ENCODE results near the gene LCN2.

LCN2 gene

DNA sequence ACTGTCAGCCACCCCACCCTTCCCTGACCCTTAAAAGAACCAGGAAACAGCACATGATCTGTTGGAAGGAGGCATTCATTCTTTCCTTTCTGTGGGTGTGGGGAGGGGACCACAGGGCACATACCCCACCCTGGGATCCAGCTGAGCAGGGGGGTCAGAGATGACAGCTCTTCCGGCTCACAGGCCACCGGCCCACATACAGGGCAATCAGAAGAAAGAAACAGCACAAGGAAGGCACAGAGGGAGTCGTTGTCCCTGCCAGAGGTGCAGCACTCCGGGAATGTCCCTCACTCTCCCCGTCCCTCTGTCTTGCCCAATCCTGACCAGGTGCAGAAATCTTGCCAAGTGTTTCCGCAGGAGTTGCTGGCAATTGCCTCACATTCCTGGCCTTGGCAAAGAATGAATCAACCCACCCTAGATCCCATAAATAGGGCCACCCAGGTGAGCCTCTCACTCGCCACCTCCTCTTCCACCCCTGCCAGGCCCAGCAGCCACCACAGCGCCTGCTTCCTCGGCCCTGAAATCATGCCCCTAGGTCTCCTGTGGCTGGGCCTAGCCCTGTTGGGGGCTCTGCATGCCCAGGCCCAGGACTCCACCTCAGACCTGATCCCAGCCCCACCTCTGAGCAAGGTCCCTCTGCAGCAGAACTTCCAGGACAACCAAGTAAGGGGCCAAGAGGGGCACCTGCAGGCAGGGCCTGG is at the start of gene LCN2:
LCN2 (plus strand) TSS at position 453 of the 701 bp plus-strand sequence; CDS start at position 526, 73 bp downstream.
- no peak within 1 kb of the TSS for H3K4me3 ChIP-seq (ENCODE audit: low read length)
- no peak within 1 kb of the TSS for H2AFZ ChIP-seq (ENCODE audit: low read length)
- H4K20me1 ChIP-seq (ENCODE audit: insufficient read depth, low read length), result no peaks in the 10 kb centered on the region
- DNase-seq, result no peak
- H3K9me2 ChIP-seq (replicated peaks; ENCODE audit: insufficient read depth, low read length), result no peaks in the 10 kb centered on the region
- no peaks in the 10 kb centered on the region for H3K79me2 ChIP-seq (ENCODE audit: low read length)
- no peak within 1 kb of the TSS for H3K27ac ChIP-seq (ENCODE audit: low read length)
- H3K36me3 ChIP-seq (replicated peaks; ENCODE audit: insufficient read depth, low read length), result no peaks in the 10 kb centered on the region
- no peaks in the 10 kb centered on the region for H3K4me1 ChIP-seq (ENCODE audit: low read length)
- H3K4me2 ChIP-seq (ENCODE audit: low read depth, low read length), result no peak within 1 kb of the TSS
- no peaks in the 10 kb centered on the region for H3F3A ChIP-seq (ENCODE audit: insufficient read depth, low read length)
- TF ChIP-seq EZH2 (optimal IDR thresholded peaks at IDR 0.05; ENCODE audit: low read depth, low read length), result no peak
- TF ChIP-seq EZH2phosphoT487 (IDR thresholded peaks at IDR 0.05; ENCODE audit: low read length), result no peak
- TF ChIP-seq, protein P1, sequence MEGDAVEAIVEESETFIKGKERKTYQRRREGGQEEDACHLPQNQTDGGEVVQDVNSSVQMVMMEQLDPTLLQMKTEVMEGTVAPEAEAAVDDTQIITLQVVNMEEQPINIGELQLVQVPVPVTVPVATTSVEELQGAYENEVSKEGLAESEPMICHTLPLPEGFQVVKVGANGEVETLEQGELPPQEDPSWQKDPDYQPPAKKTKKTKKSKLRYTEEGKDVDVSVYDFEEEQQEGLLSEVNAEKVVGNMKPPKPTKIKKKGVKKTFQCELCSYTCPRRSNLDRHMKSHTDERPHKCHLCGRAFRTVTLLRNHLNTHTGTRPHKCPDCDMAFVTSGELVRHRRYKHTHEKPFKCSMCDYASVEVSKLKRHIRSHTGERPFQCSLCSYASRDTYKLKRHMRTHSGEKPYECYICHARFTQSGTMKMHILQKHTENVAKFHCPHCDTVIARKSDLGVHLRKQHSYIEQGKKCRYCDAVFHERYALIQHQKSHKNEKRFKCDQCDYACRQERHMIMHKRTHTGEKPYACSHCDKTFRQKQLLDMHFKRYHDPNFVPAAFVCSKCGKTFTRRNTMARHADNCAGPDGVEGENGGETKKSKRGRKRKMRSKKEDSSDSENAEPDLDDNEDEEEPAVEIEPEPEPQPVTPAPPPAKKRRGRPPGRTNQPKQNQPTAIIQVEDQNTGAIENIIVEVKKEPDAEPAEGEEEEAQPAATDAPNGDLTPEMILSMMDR (IDR thresholded peaks at IDR 0.05; ENCODE audit: low read length), result no peak
- H3K9me3 ChIP-seq (replicated peaks; ENCODE audit: insufficient read depth, low read length), result no peaks in the 10 kb centered on the region
- H3K27me3 ChIP-seq (replicated peaks; ENCODE audit: insufficient read depth, low read length), result peaks cover 7% of the 10 kb centered on the region; the same call in 1 of the 2 replicates
- H3K9ac ChIP-seq (ENCODE audit: low read length), result no peak within 1 kb of the TSS

DNA sequence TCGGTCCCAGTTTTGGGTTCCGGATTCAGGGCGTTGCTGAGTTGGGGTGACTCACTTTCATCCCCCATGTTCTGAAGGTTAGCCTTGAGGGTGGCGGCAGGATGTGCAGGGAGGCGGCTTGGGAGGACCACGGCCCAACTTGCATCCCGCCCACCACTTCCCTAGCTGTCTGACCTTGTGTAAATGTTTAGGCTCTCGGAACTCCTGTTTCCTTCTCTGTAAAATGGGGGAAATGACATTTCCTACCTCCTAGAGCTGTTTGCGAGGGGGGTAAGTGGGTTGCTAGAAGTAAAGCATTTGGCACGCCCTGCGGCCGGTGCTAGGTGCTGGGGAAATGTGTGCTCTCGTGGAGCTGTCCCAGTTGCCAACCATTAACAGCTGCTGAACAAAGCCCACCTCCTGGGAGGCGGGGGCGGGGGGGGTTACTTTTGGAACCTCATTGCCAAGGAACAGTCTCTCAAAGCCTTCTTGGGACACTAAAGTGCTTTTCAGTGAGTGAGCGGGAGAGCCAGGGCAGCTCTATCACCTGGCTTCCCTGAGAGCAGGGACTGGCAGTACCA is 49.2 kb upstream of the LCN2 start:
- H3F3A ChIP-seq (ENCODE audit: insufficient read depth, low read length), result peaks cover 4% of the 10 kb centered on the region; the same call in 1 of the 2 replicates
- H3K27ac ChIP-seq (ENCODE audit: low read length), result no peak overlapping the region
- H3K9me3 ChIP-seq (replicated peaks; ENCODE audit: insufficient read depth, low read length), result no peaks in the 10 kb centered on the region
- H2AFZ ChIP-seq (ENCODE audit: low read length), result no peak overlapping the region
- no peak overlapping the region for H3K4me3 ChIP-seq (ENCODE audit: low read length)
- H3K4me2 ChIP-seq (ENCODE audit: low read depth, low read length), result no peak overlapping the region
- TF ChIP-seq EZH2phosphoT487 (IDR thresholded peaks at IDR 0.05; ENCODE audit: low read length) (no peak), EZH2 (optimal IDR thresholded peaks at IDR 0.05; ENCODE audit: low read depth, low read length) (no peak)
- TF ChIP-seq, protein P1 (IDR thresholded peaks at IDR 0.05; ENCODE audit: low read length), result no peak
- H3K36me3 ChIP-seq (replicated peaks; ENCODE audit: insufficient read depth, low read length), result peaks cover 11% of the 10 kb centered on the region
- no peaks in the 10 kb centered on the region for H3K27me3 ChIP-seq (replicated peaks; ENCODE audit: insufficient read depth, low read length)
- peaks cover 93% of the 10 kb centered on the region for H3K79me2 ChIP-seq (ENCODE audit: low read length)
- peaks cover 37% of the 10 kb centered on the region for H4K20me1 ChIP-seq (ENCODE audit: insufficient read depth, low read length)
- no peaks in the 10 kb centered on the region for H3K4me1 ChIP-seq (ENCODE audit: low read length)
- no peaks in the 10 kb centered on the region for H3K9me2 ChIP-seq (replicated peaks; ENCODE audit: insufficient read depth, low read length)
- H3K9ac ChIP-seq (ENCODE audit: low read length), result no peak overlapping the region
- DNase-seq, result no peak

DNA sequence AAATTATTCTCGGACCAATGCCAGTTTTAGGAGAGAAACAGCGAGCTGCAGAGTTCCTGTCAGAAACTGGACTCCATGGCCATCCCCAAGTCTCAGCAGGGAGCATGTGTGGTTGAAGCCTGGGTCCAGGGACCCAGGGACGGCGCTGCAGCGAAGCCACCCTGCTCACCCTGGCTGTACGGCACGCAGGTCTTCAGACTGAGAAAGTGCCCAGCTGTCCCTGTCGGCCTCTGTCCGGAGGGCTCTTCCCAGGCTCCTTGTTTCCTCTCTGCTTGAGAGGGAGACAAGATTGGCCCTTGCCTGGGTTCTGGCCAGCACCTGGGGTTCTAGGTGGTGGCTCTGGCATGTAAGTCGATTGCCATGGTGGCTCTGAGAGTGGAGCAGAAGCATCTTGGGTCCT is 48.7 kb upstream of the LCN2 start:
- no peaks in the 10 kb centered on the region for H3K27me3 ChIP-seq (replicated peaks; ENCODE audit: insufficient read depth, low read length)
- H4K20me1 ChIP-seq (ENCODE audit: insufficient read depth, low read length), result peaks cover 37% of the 10 kb centered on the region
- H3K9ac ChIP-seq (ENCODE audit: low read length), result no peak overlapping the region
- DNase-seq, result no peak
- no peak overlapping the region for H3K4me2 ChIP-seq (ENCODE audit: low read depth, low read length)
- peaks cover 89% of the 10 kb centered on the region for H3K79me2 ChIP-seq (ENCODE audit: low read length)
- H3F3A ChIP-seq (ENCODE audit: insufficient read depth, low read length), result peaks cover 4% of the 10 kb centered on the region; the same call in 1 of the 2 replicates
- no peak overlapping the region for H3K27ac ChIP-seq (ENCODE audit: low read length)
- no peak overlapping the region for H3K4me3 ChIP-seq (ENCODE audit: low read length)
- peaks cover 11% of the 10 kb centered on the region for H3K36me3 ChIP-seq (replicated peaks; ENCODE audit: insufficient read depth, low read length)
- no peaks in the 10 kb centered on the region for H3K4me1 ChIP-seq (ENCODE audit: low read length)
- H3K9me2 ChIP-seq (replicated peaks; ENCODE audit: insufficient read depth, low read length), result no peaks in the 10 kb centered on the region
- H3K9me3 ChIP-seq (replicated peaks; ENCODE audit: insufficient read depth, low read length), result no peaks in the 10 kb centered on the region
- TF ChIP-seq EZH2phosphoT487 (IDR thresholded peaks at IDR 0.05; ENCODE audit: low read length) (no peak), EZH2 (optimal IDR thresholded peaks at IDR 0.05; ENCODE audit: low read depth, low read length) (no peak)
- TF ChIP-seq, protein P1 (IDR thresholded peaks at IDR 0.05; ENCODE audit: low read length), result no peak
- H2AFZ ChIP-seq (ENCODE audit: low read length), result no peak overlapping the region
